PC-3 (cell line): ENCODE results near the gene ZNF524. TPM values are rescaled to one million over a fixed set of nuclear protein-coding genes. Genes with fewer than 3 reads are reported as not detected.

Experiments
- ATAC-seq: fragments of 200-7000 bp; cut with Tn5 transposase; 2 replicates; pipeline ENCODE4 v1.9.1; 2020; ENCODE audit warnings: mild to moderate bottlenecking, moderate library complexity
- BruUV-seq: library from RNA; stranded (reverse); fragments of 400-500 nt; replicated peaks from 2 replicates; lab custom pipeline; 2021; lab: Mats Ljungman, UMichigan
- CTCF ChIA-PET: fragments of 300-600 bp; sonication (Branson Sonifier 250); formaldehyde crosslinking; loops from one replicate; lab custom pipeline; 2022; ENCODE audit warnings: antibody characterized with exemption; lab: Charles Lee
- POLR2A ChIA-PET: fragments of 300-600 bp; sonication (Branson Sonifier 250); formaldehyde crosslinking; loops from one replicate; lab custom pipeline; 2022; ENCODE audit warnings: antibody characterized with exemption; ENCODE audit not compliant: unreplicated experiment; lab: Charles Lee
- DNase-seq: peaks from one replicate; pipeline ENCODE4 v3.0.0-alpha.2; 2015
- H2AFZ ChIP-seq: fragments of 300-600 bp; sonication (generic); 2 replicates; pipeline ENCODE4 v1.6.0; 2016; ENCODE audit warnings: antibody characterized with exemption, low read length
- H3F3A ChIP-seq: fragments of 300-600 bp; sonication (generic); one replicate; pipeline ENCODE4 v1.6.0; 2017; ENCODE audit warnings: antibody characterized with exemption, low read length, control low read depth, mild to moderate bottlenecking; ENCODE audit not compliant: unreplicated experiment
- H3K27ac ChIP-seq: fragments of 300-600 bp; sonication (generic); 2 replicates; pipeline ENCODE4 v1.5.1; 2016; ENCODE audit warnings: mild to moderate bottlenecking, low read length
- H3K27me3 ChIP-seq: fragments of 300-600 bp; sonication (generic); 2 replicates; pipeline ENCODE4 v1.6.1; 2016; ENCODE audit warnings: low read length, mixed read lengths
- H3K36me3 ChIP-seq: fragments of 300-600 bp; sonication (generic); 2 replicates; pipeline ENCODE4 v1.6.1; 2016; ENCODE audit warnings: low read depth, mixed run types, low read length, mixed read lengths
- H3K4me1 ChIP-seq: fragments of 300-600 bp; sonication (generic); 2 replicates; pipeline ENCODE4 v1.5.1; 2016; ENCODE audit warnings: low read length; ENCODE audit not compliant: insufficient read depth
- H3K4me2 ChIP-seq: fragments of 300-600 bp; sonication (generic); 2 replicates; pipeline ENCODE4 v1.6.0; 2016; ENCODE audit warnings: low read length
- H3K4me3 ChIP-seq: fragments of 300-600 bp; sonication (generic); 2 replicates; pipeline ENCODE4 v1.5.1; 2016; ENCODE audit warnings: mild to moderate bottlenecking, low read length, mixed read lengths
- H3K79me2 ChIP-seq: fragments of 300-600 bp; sonication (generic); 2 replicates; pipeline ENCODE4 v1.6.1; 2017; ENCODE audit warnings: low read length, mixed read lengths
- H3K9ac ChIP-seq: fragments of 300-600 bp; sonication (generic); 2 replicates; pipeline ENCODE4 v1.6.0; 2016; ENCODE audit warnings: mild to moderate bottlenecking, low read length
- H3K9me2 ChIP-seq: fragments of 300-600 bp; sonication (generic); replicated peaks from 2 replicates; pipeline ENCODE4 v1.6.1; 2016; ENCODE audit warnings: mixed run types, low read length, mixed read lengths
- H3K9me3 ChIP-seq: fragments of 300-600 bp; sonication (generic); 2 replicates; pipeline ENCODE4 v1.6.1; 2016; ENCODE audit warnings: low read length, mixed read lengths
- H4K20me1 ChIP-seq: fragments of 300-600 bp; sonication (generic); 2 replicates; pipeline ENCODE4 v1.6.1; 2016; ENCODE audit warnings: low read length, mixed read lengths
- EZH2 ChIP-seq: fragments of 300-600 bp; sonication (generic); IDR thresholded peaks from one replicate; pipeline ENCODE4 v1.6.1; 2017; ENCODE audit warnings: antibody characterized with exemption, mild to moderate bottlenecking, low read length; ENCODE audit not compliant: unreplicated experiment
- EZH2phosphoT487 ChIP-seq: fragments of 300-600 bp; sonication (generic); IDR thresholded peaks from 2 replicates; pipeline ENCODE4 v1.6.1; 2018; ENCODE audit warnings: mild to moderate bottlenecking, antibody characterized with exemption, low read length, borderline replicate concordance
- intact Hi-C: fragments of 100-400 bp; cut with micrococcal nuclease; formaldehyde crosslinking; loops from 2 replicates; pipeline ENCODE4 v1.9.0; 2023
- total RNA-seq: library from RNA; depleted of rRNA; stranded (reverse); fragments of >200 nt; gene quantifications from 2 replicates; pipeline ENCODE4 v1.2.3, GENCODE V29; 2014
- TF ChIP-seq, protein P1 (sequence below): fragments of 300-600 bp; sonication (generic); conservative IDR thresholded peaks from 2 replicates; pipeline ENCODE4 v1.5.1; 2017; ENCODE audit warnings: antibody characterized with exemption, low read depth, mild to moderate bottlenecking, low read length

ZNF524 gene
- total RNA-seq, 1 experiment from 2014 or later: 27.7 TPM

DNA sequence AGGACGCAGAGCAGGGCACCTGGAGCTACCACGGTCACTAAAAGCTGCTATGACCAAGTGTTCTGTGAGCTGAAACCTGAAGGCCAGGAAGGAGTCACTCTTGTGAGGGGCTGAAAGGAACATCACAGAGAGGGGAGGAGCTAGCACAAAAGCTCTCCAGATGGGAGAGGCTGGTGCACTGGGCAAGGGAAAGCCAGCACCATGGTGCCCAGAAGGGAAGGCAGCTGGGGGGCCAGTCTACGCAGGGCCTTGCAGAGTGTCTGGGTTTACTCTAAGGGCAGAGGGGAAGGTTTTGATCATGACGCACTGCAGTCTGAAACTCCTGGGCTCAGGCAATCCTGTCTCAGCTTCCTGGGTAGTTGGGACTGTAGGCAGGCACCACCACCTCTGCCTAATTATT lies 36.6 kb downstream of the ZNF524 start:
- BruUV-seq: no TSS peak
- H3K4me3 ChIP-seq: peak overlapping the region; percentile 99
- H3K4me1 ChIP-seq: peaks cover 21% of the 10 kb centered on the region

DNA sequence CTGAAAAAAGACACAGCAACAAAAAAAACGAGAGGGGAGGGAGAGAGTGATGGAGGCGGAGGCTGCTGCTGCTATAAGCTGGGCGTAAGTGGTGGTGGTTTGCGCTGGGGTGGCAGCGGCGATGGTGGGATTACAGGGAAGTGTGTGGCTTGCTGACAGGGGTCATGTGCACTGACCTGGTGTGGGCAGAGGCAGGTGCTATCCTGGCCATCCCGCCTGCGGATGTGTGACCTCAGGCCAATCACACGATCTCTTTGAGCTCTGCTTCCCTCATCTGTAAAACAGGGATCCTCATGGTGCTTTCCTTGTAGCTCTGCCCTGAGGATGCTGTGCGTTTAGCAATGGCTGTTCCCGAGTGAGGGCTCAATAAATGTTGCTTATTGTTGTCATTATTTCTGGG lies 37.4 kb downstream of the ZNF524 start:
- no peak overlapping the region for H3K4me3 ChIP-seq
- no peak overlapping the region for H3K4me2 ChIP-seq
- no peak for DNase-seq
- no peak for ATAC-seq
- no peaks in the 10 kb centered on the region for H3K9me2 ChIP-seq
- ChIA-PET CTCF (no interaction called here), POLR2A (no interaction called here)
- no TSS peak for BruUV-seq
- no peak overlapping the region for H3K9ac ChIP-seq
- TF ChIP-seq EZH2 (no peak), EZH2phosphoT487 (no peak)
- TF ChIP-seq, protein P1, sequence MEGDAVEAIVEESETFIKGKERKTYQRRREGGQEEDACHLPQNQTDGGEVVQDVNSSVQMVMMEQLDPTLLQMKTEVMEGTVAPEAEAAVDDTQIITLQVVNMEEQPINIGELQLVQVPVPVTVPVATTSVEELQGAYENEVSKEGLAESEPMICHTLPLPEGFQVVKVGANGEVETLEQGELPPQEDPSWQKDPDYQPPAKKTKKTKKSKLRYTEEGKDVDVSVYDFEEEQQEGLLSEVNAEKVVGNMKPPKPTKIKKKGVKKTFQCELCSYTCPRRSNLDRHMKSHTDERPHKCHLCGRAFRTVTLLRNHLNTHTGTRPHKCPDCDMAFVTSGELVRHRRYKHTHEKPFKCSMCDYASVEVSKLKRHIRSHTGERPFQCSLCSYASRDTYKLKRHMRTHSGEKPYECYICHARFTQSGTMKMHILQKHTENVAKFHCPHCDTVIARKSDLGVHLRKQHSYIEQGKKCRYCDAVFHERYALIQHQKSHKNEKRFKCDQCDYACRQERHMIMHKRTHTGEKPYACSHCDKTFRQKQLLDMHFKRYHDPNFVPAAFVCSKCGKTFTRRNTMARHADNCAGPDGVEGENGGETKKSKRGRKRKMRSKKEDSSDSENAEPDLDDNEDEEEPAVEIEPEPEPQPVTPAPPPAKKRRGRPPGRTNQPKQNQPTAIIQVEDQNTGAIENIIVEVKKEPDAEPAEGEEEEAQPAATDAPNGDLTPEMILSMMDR: no peak
- peaks cover 24% of the 10 kb centered on the region for H3K4me1 ChIP-seq
- intact Hi-C loops: no loop called here
- H3K79me2 ChIP-seq: peaks cover 65% of the 10 kb centered on the region
- peaks cover 4% of the 10 kb centered on the region for H3F3A ChIP-seq
- no peak overlapping the region for H2AFZ ChIP-seq
- H3K27ac ChIP-seq: no peak overlapping the region
- H3K36me3 ChIP-seq: no peaks in the 10 kb centered on the region
- H3K9me3 ChIP-seq: no peaks in the 10 kb centered on the region
- H3K27me3 ChIP-seq: no peaks in the 10 kb centered on the region
- no peaks in the 10 kb centered on the region for H4K20me1 ChIP-seq

More for the DNA sequence above, 36.6 kb downstream of the ZNF524 start:
- Histone ChIP-seq H3K27ac (no peak overlapping the region), H4K20me1 (no peaks in the 10 kb centered on the region), H3K79me2 (peaks cover 58% of the 10 kb centered on the region), H3K27me3 (no peaks in the 10 kb centered on the region), H2AFZ (no peak overlapping the region), H3K4me2 (peak overlapping the region; percentile 99), H3F3A (peaks cover 4% of the 10 kb centered on the region), H3K9me2 (no peaks in the 10 kb centered on the region), H3K9me3 (no peaks in the 10 kb centered on the region), H3K36me3 (no peaks in the 10 kb centered on the region), H3K9ac (no peak overlapping the region)
- ATAC-seq: no peak
- intact Hi-C loops: no loop called here
- DNase-seq: no peak
- CTCF ChIA-PET: interaction anchor here (0.6 to 0.7 kb wide), 2 partner anchors 16 to 133 kb away, joined by 4 to 9 read pairs; no protein-coding TSS in a partner anchor
- POLR2A ChIA-PET: no interaction called here
- TF ChIP-seq EZH2 (no peak), EZH2phosphoT487 (no peak)
- TF ChIP-seq, protein P1: no peak

DNA sequence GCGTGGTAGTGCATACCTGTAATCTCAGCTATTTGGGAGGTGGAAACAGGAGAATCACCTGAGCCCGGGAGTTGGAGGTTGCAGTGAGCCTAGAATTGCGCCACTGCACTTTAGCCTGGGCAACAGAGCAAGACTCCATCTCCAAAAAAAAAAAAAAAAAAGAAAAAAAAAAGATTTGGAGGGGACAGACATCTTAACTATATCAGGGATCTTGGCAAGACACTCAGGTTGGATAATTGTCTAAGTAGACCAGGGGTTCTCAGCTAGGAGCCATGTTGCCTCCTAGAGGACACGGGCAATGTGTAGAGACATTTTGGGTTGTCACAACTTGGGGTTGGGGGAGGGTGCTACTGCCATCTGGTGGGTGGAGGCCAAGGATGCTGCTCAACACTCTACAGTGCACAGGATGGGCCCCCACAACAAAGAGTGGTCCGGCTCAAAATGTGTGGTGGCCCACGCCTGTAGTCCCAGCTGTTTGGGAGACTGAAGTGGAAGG lies 38.8 kb downstream of the ZNF524 start:
- H3K9ac ChIP-seq: no peak overlapping the region
- peak; percentile 64 for DNase-seq
- H3F3A ChIP-seq: peaks cover 4% of the 10 kb centered on the region
- ChIA-PET POLR2A (no interaction called here), CTCF (interaction anchor here (0.6 to 1.2 kb wide), 2 partner anchors 16 to 123 kb away, joined by 3 to 5 read pairs; no protein-coding TSS in a partner anchor)
- peaks cover 32% of the 10 kb centered on the region for H3K4me1 ChIP-seq
- H3K4me2 ChIP-seq: no peak overlapping the region
- no peaks in the 10 kb centered on the region for H4K20me1 ChIP-seq
- H3K4me3 ChIP-seq: no peak overlapping the region
- no peak for ATAC-seq
- H3K27me3 ChIP-seq: no peaks in the 10 kb centered on the region
- H3K36me3 ChIP-seq: no peaks in the 10 kb centered on the region
- TF ChIP-seq, protein P1: peak; percentile 81
- no peak for TF ChIP-seq EZH2
- TF ChIP-seq EZH2phosphoT487: no peak
- intact Hi-C loops: no loop called here
- no TSS peak for BruUV-seq
- H3K79me2 ChIP-seq: peaks cover 78% of the 10 kb centered on the region
- no peaks in the 10 kb centered on the region for H3K9me2 ChIP-seq
- H3K9me3 ChIP-seq: no peaks in the 10 kb centered on the region
- no peak overlapping the region for H2AFZ ChIP-seq
- H3K27ac ChIP-seq: no peak overlapping the region
